ENCODE results near the gene ING1.
"Not testable (repeated sequence)": the region's sequence is repeated elsewhere in the genome, so short reads cannot be mapped to it uniquely, and the experiment has no call there.

Gene ING1

GRCh38 chr13:110723598-110723997 lies 10.1 kb downstream of the ING1 start:
- no peak overlapping the region for H3K4me3 ChIP-seq (ENCODE audit: low read depth in 1 of 2, low read length in 2 of 2)
- H3K27ac ChIP-seq (ENCODE audit: low read depth, low read length) = no peak overlapping the region
- no peaks in the 10 kb centered on the region for H3K9me3 ChIP-seq (ENCODE audit: low read length)
- no peaks in the 10 kb centered on the region for H3K4me1 ChIP-seq (ENCODE audit: insufficient read depth, low read length)
- H3K9ac ChIP-seq (ENCODE audit: low read length) = no peak overlapping the region
- no peaks in the 10 kb centered on the region for H3K27me3 ChIP-seq (ENCODE audit: control insufficient read depth in 1 of 2, insufficient read depth in 2 of 2, low read length in 2 of 2)
- H3K36me3 ChIP-seq (ENCODE audit: insufficient read depth, low read length) = no peaks in the 10 kb centered on the region

- H3K9me3 ChIP-seq (ENCODE audit: low read length); H3K27me3 ChIP-seq (ENCODE audit: control insufficient read depth in 1 of 2, insufficient read depth in 2 of 2, low read length in 2 of 2); H3K9ac ChIP-seq (ENCODE audit: low read length); H3K4me3 ChIP-seq (ENCODE audit: low read depth in 1 of 2, low read length in 2 of 2); H3K27ac ChIP-seq (ENCODE audit: low read depth, low read length); H3K4me1 ChIP-seq (ENCODE audit: insufficient read depth, low read length); H3K36me3 ChIP-seq (ENCODE audit: insufficient read depth, low read length): not testable (repeated sequence)
Measured at GRCh38 chr13:110726153-110726552, 12.7 kb downstream of the ING1 start.

GRCh38 chr13:110726726-110727125 lies 13.2 kb downstream of the ING1 start:
- Histone ChIP-seq H3K4me3 (ENCODE audit: low read depth in 1 of 2, low read length in 2 of 2) (no peak overlapping the region), H3K27ac (ENCODE audit: low read depth, low read length) (no peak overlapping the region), H3K9me3 (ENCODE audit: low read length) (no peaks in the 10 kb centered on the region), H3K4me1 (ENCODE audit: insufficient read depth, low read length) (no peaks in the 10 kb centered on the region), H3K27me3 (ENCODE audit: control insufficient read depth in 1 of 2, insufficient read depth in 2 of 2, low read length in 2 of 2) (no peaks in the 10 kb centered on the region), H3K9ac (ENCODE audit: low read length) (no peak overlapping the region), H3K36me3 (ENCODE audit: insufficient read depth, low read length) (no peaks in the 10 kb centered on the region)

- no peaks in the 10 kb centered on the region for H3K9me3 ChIP-seq (ENCODE audit: low read length)
- H3K27ac ChIP-seq (ENCODE audit: low read depth, low read length) = no peak overlapping the region
- H3K4me1 ChIP-seq (ENCODE audit: insufficient read depth, low read length) = no peaks in the 10 kb centered on the region
- H3K36me3 ChIP-seq (ENCODE audit: insufficient read depth, low read length) = no peaks in the 10 kb centered on the region
- H3K4me3 ChIP-seq (ENCODE audit: low read depth in 1 of 2, low read length in 2 of 2) = no peak overlapping the region
- no peak overlapping the region for H3K9ac ChIP-seq (ENCODE audit: low read length)
- H3K27me3 ChIP-seq (ENCODE audit: control insufficient read depth in 1 of 2, insufficient read depth in 2 of 2, low read length in 2 of 2) = no peaks in the 10 kb centered on the region
Measured at GRCh38 chr13:110731072-110731471, 17.6 kb downstream of the ING1 start.

DNA sequence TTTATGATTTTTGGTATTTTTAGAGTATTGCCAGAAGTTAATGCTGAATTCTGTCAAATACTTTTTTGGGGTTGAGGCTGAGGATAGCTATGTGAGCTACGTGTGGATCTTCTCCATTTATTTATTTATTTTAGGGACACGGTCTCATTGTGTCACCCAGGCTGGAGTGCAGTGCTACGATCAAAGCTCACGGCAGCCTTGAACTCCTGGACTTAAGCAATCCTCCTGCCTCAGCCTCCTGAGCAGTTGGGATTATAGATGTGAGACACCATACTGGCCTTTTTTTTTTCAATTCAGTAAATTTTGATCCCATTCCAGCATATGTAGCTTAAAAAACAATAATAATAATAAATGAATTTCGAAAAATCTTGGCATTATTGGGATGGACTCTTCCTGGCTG lies 21.1 kb downstream of the ING1 start:
- H3K9ac ChIP-seq (ENCODE audit: low read length) = no peak overlapping the region
- H3K9me3 ChIP-seq (ENCODE audit: low read length) = no peaks in the 10 kb centered on the region
- no peaks in the 10 kb centered on the region for H3K4me1 ChIP-seq (ENCODE audit: insufficient read depth, low read length)
- no peaks in the 10 kb centered on the region for H3K36me3 ChIP-seq (ENCODE audit: insufficient read depth, low read length)
- H3K4me3 ChIP-seq (ENCODE audit: low read depth in 1 of 2, low read length in 2 of 2) = no peak overlapping the region
- H3K27ac ChIP-seq (ENCODE audit: low read depth, low read length) = no peak overlapping the region
- H3K27me3 ChIP-seq (ENCODE audit: control insufficient read depth in 1 of 2, insufficient read depth in 2 of 2, low read length in 2 of 2) = no peaks in the 10 kb centered on the region

GRCh38 chr13:110737555-110737954 lies 24.1 kb downstream of the ING1 start:
- H3K36me3 ChIP-seq (ENCODE audit: insufficient read depth, low read length) = no peaks in the 10 kb centered on the region
- H3K4me3 ChIP-seq (ENCODE audit: low read depth in 1 of 2, low read length in 2 of 2) = no peak overlapping the region
- no peaks in the 10 kb centered on the region for H3K27me3 ChIP-seq (ENCODE audit: control insufficient read depth in 1 of 2, insufficient read depth in 2 of 2, low read length in 2 of 2)
- no peak overlapping the region for H3K9ac ChIP-seq (ENCODE audit: low read length)
- H3K27ac ChIP-seq (ENCODE audit: low read depth, low read length) = no peak overlapping the region
- no peaks in the 10 kb centered on the region for H3K9me3 ChIP-seq (ENCODE audit: low read length)
- H3K4me1 ChIP-seq (ENCODE audit: insufficient read depth, low read length) = no peaks in the 10 kb centered on the region

GRCh38 chr13:110743687-110744086 lies 30.2 kb downstream of the ING1 start:
- Histone ChIP-seq H3K9me3 (ENCODE audit: low read length) (no peaks in the 10 kb centered on the region), H3K4me3 (ENCODE audit: low read depth in 1 of 2, low read length in 2 of 2) (no peak overlapping the region), H3K27ac (ENCODE audit: low read depth, low read length) (no peak overlapping the region), H3K36me3 (ENCODE audit: insufficient read depth, low read length) (no peaks in the 10 kb centered on the region), H3K27me3 (ENCODE audit: control insufficient read depth in 1 of 2, insufficient read depth in 2 of 2, low read length in 2 of 2) (no peaks in the 10 kb centered on the region), H3K9ac (ENCODE audit: low read length) (no peak overlapping the region), H3K4me1 (ENCODE audit: insufficient read depth, low read length) (no peaks in the 10 kb centered on the region)

DNA sequence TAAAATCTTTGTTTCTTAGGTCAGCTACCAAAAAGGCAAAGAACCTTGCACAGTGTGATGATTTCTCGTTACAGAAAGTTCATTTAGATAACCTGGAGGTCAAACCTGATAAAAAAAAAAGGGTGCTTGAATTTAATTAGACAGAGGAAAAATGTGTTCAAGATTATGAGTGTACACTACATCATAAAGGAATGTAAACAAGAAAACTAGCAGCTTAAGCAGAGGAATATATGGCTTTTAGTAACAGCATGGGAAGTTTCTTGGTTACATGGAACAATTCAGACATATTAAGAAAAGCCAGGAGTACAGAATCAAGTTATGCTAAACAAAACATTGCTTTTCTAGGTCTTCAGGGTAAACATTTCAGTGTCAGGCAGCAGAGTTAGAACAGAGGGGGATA lies 32.9 kb downstream of the ING1 start:
- H3K4me1 ChIP-seq (ENCODE audit: insufficient read depth, low read length) = no peaks in the 10 kb centered on the region
- no peak overlapping the region for H3K4me3 ChIP-seq (ENCODE audit: low read depth in 1 of 2, low read length in 2 of 2)
- no peaks in the 10 kb centered on the region for H3K36me3 ChIP-seq (ENCODE audit: insufficient read depth, low read length)
- H3K9ac ChIP-seq (ENCODE audit: low read length) = no peak overlapping the region
- no peaks in the 10 kb centered on the region for H3K9me3 ChIP-seq (ENCODE audit: low read length)
- no peak overlapping the region for H3K27ac ChIP-seq (ENCODE audit: low read depth, low read length)
- no peaks in the 10 kb centered on the region for H3K27me3 ChIP-seq (ENCODE audit: control insufficient read depth in 1 of 2, insufficient read depth in 2 of 2, low read length in 2 of 2)

- Histone ChIP-seq H3K4me3 (ENCODE audit: low read depth in 1 of 2, low read length in 2 of 2) (no peak overlapping the region), H3K9me3 (ENCODE audit: low read length) (no peaks in the 10 kb centered on the region)
Measured at GRCh38 chr13:110748271-110748670, 34.8 kb downstream of the ING1 start.

DNA sequence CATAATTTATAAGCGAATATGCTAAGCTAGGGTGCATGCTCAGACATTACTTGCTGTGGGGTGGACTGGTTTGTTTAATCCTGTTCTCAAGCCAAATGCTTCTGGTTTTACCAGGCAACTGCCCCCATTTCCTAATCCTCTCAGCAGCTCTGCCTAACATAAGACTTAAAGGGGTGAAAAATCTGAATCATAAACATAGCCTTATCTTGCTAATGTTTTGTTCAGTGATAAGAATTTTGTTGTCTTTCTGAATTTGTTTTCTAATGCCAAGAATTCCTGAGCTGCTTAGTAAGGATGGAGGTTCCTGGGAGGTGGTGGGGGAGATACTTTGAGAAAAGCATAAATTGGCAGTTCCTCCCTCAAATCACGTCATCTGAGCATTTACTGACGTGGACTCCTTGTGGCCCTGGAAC lies 42.7 kb downstream of the ING1 start:
- no peak overlapping the region for H3K9ac ChIP-seq (ENCODE audit: low read length)
- no peaks in the 10 kb centered on the region for H3K4me1 ChIP-seq (ENCODE audit: insufficient read depth, low read length)
- H3K4me3 ChIP-seq (ENCODE audit: low read depth in 1 of 2, low read length in 2 of 2) = no peak overlapping the region
- no peaks in the 10 kb centered on the region for H3K9me3 ChIP-seq (ENCODE audit: low read length)
- H3K27ac ChIP-seq (ENCODE audit: low read depth, low read length) = no peak overlapping the region
- H3K36me3 ChIP-seq (ENCODE audit: insufficient read depth, low read length) = no peaks in the 10 kb centered on the region
- H3K27me3 ChIP-seq (ENCODE audit: control insufficient read depth in 1 of 2, insufficient read depth in 2 of 2, low read length in 2 of 2) = no peaks in the 10 kb centered on the region

More at GRCh38 chr13:110748271-110748670, 34.8 kb downstream of the ING1 start:
- no peak overlapping the region for H3K9ac ChIP-seq (ENCODE audit: low read length)
- no peaks in the 10 kb centered on the region for H3K4me1 ChIP-seq (ENCODE audit: insufficient read depth, low read length)
- no peak overlapping the region for H3K27ac ChIP-seq (ENCODE audit: low read depth, low read length)
- no peaks in the 10 kb centered on the region for H3K36me3 ChIP-seq (ENCODE audit: insufficient read depth, low read length)
- no peaks in the 10 kb centered on the region for H3K27me3 ChIP-seq (ENCODE audit: control insufficient read depth in 1 of 2, insufficient read depth in 2 of 2, low read length in 2 of 2)

DNA sequence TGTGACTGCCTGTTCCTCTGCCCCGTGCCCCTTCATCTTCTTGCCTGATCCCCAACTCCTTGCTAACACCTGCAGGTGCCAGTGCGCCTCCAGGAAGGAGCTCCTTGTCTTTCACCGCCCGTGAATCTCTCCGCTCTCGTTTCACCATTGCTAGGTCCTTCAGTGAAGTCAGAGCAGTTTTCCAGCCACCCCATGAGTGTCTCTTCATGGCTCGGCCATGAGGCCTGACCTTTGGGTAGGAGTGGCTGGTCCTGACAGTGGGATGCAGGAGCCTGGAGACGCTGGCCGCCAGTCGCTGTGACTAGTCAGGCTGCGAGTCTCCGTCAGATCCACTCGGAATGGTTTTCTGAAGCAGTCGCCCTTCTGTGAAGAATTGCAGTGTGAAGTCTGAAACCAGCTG lies 43.8 kb downstream of the ING1 start:
- H3K9ac ChIP-seq (ENCODE audit: low read length) = no peak overlapping the region
- H3K27ac ChIP-seq (ENCODE audit: low read depth, low read length) = no peak overlapping the region
- no peaks in the 10 kb centered on the region for H3K36me3 ChIP-seq (ENCODE audit: insufficient read depth, low read length)
- H3K4me3 ChIP-seq (ENCODE audit: low read depth in 1 of 2, low read length in 2 of 2) = no peak overlapping the region
- no peaks in the 10 kb centered on the region for H3K4me1 ChIP-seq (ENCODE audit: insufficient read depth, low read length)
- H3K9me3 ChIP-seq (ENCODE audit: low read length) = no peaks in the 10 kb centered on the region
- H3K27me3 ChIP-seq (ENCODE audit: control insufficient read depth in 1 of 2, insufficient read depth in 2 of 2, low read length in 2 of 2) = no peaks in the 10 kb centered on the region

GRCh38 chr13:110758195-110758805 lies 44.8 kb downstream of the ING1 start:
- Histone ChIP-seq H3K9ac (ENCODE audit: low read length) (no peak overlapping the region), H3K4me3 (ENCODE audit: low read depth in 1 of 2, low read length in 2 of 2) (no peak overlapping the region), H3K27ac (ENCODE audit: low read depth, low read length) (no peak overlapping the region), H3K4me1 (ENCODE audit: insufficient read depth, low read length) (no peaks in the 10 kb centered on the region), H3K9me3 (ENCODE audit: low read length) (no peaks in the 10 kb centered on the region), H3K36me3 (ENCODE audit: insufficient read depth, low read length) (no peaks in the 10 kb centered on the region), H3K27me3 (ENCODE audit: control insufficient read depth in 1 of 2, insufficient read depth in 2 of 2, low read length in 2 of 2) (no peaks in the 10 kb centered on the region)
